GM21390 (cell line): ENCODE measurements around the gene WBP2.

ENCODE experiments used
- ATAC-seq: cut with Tn5 transposase; IDR thresholded peaks from one replicate; pipeline ENCODE4 v1.9.1; 2021; ENCODE audit not compliant: unreplicated experiment

Gene WBP2

DNA sequence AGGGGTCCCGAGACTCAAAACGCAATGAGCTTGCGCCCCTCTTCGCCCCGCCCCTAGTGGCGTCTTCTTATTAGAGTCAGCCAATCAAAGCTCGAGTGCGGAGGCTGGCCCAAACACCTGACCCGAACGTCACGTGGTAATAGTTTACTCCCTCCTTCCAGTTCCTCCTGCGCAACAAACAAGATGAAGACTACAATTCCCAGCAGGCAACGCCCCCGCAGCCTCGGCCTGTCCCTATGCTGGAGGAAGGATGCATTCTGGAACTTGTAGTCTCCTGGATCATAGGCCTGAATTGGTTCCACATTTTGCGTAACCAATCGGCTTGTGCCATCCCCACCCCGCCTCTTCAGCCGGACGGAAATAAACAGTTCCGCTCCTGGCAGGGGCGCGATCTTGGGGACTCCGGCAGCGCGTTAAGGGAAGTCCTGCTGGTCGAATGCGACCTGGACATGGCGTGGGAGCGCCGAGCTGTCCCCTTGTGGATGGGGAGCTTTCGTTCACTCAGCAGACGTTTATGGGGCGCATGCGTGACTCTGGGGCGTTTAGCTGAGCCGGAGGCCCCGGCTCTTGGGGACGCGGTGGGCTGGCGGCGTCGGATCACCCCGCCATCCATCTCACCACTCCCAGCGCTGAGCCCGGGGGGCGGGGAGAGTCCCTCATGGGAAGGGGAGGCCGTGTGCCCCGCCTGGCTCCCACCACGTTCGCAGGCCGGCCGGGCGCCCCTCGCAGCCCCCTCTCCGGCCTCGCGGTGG, at the start of gene WBP2:
WBP2 (minus strand) TSS at position 26 of the 752 bp plus-strand sequence. CDS start 38 bp downstream, outside the sequence.
- peak; percentile 79 for ATAC-seq

DNA sequence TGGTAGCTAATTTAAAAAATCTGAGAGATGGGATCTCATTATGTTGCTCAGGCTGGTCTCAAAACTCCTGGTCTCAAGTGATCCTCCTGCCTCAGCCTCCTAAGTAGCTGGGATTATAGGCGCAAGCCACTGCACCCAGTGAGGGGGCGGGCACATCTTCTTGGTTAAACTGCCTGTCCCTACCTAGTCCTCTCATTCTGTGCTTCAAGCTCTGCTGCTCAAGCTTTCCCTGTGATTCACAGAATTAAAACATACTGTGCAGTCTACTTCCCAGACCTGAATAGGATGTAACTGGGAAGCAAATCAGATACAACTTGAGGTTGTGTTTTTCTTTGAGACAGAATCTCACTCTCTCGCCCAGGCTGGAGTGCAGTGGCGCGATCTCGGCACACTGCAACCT, 47.3 kb upstream of the WBP2 start:
- ATAC-seq = no peak

DNA sequence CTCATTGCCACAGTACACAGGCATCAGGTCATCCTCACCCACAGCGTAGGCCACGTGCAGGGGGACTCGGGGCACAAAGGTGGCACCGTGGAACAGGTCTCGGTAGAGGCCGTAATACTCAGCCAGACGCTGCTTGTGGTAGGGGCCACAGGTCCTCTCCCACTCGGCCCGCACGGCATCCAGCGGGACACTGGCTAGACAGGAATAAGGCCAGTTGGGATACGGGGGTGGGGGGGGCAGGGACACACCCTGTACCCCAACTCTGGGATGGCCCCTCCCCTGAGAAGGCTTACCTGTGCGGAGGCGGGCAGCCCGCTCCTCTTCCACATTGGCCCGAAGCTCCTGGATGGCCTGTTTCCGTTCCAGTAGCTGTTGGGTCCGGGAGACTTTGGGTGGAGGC, 46.6 kb upstream of the WBP2 start:
- no peak for ATAC-seq

DNA sequence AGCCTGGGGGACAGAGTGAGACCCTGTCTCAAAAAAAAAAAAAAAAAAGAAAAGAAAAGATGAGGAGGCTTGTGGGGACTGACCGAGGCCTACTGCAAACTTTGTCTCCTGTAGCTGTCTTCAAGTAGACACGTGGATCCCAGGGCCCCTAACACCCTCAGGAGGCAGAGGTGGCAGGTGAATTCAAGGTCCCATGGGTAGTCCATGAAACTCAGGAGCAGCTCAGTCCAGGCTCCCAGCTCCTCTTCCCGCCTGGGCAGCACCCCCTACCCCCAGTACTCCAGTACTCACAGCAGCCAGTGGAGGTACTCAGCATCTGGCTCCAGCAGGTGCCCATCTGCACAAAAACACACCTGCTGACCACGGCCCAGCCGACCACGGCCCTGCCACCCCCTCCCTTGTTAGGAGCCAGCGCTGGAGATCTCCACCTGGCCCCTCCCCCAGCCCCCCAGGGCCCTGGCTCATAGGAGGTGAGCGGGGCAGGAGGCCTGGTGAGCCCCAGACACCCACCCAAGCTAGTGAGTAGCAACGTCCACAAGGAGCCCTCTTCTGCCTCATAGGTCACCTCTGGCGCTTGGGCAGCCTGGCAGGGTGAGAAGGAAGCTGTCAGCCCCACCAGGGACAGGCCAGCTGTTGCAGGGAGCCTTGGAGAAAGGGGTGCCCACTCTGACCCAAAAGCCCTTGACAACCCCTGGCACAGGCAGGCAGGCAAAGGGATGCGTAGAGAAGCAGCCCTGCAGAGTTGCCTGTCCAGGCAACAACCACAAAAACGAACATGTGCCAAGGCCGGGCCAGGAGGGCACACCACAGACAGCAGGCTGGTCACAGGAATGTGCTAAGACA, 45.8 kb upstream of the WBP2 start:
- ATAC-seq = no peak

DNA sequence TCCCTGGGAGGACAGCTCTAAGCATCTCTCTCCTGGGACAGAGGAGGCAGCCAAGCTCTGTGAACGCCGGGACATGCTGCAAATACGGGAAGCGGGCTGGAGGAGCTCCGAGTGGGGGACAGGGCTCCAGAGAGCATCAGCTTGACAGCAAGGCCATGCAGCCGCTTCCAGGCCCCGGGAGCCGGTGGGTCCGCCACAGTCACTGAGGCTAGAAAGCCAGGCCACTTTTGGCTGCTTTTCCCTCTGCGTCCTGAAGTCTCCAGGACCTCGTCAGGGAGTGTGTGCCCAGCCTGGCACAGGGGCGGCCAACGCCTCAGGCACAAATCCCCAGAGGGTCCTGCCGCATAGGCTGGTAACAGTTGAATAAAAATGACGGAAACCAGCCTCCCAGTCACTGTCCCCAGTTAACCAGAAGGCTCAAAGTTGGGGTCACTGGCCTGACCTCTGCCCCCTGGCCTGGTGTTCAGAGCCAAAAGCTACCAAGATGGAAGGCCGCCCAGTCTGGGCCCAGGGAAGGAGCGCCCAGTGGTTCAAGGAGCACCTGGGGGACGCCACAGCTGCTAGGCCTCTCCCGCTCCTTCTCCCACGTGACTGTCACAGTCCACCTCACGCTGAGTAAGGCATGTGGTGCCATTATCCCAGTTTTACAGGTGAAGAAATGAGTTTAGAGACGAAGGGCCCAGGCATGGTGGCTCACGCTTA, 44.8 kb upstream of the WBP2 start:
- ATAC-seq = no peak

DNA sequence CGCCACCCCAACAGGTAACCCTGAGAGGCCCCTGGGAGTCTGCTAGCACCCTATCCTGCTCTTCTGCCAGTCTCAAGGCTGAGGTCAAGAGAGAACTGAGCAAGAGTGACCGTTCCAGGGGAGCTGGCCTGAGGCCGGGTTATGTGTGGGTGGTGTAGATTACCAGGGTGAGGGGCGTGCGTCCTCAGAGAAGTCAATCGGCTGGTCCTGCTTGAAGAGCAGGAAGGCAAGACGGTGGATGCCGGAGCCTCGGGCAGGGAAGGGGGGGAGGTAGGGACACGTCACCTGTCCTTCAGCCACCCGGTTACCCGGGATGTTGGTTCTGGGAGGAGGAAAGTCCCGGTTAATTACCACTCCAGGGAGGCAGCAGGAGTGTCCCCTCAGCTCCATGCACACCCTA, 44.2 kb upstream of the WBP2 start:
- no peak for ATAC-seq

DNA sequence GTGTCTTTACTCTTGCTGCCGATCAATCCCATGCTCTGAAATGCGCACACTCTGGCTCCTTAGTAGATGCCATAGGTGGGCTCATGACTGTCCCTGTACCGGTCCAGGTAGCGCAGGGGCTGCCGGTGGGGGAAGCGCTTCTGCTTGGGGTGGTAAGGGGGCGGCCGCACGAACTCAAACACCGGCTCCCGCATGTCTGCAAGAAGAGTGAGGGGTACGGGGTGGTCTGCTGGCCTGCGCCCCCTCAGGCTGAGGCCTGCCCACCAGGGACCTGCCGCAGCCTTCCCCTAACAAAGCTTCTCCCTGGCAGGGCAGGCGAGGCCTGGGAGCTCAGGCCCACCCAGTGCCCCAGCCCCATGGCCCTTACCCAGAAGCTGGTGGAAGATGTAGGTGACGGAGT, 43.7 kb upstream of the WBP2 start:
- ATAC-seq = no peak

DNA sequence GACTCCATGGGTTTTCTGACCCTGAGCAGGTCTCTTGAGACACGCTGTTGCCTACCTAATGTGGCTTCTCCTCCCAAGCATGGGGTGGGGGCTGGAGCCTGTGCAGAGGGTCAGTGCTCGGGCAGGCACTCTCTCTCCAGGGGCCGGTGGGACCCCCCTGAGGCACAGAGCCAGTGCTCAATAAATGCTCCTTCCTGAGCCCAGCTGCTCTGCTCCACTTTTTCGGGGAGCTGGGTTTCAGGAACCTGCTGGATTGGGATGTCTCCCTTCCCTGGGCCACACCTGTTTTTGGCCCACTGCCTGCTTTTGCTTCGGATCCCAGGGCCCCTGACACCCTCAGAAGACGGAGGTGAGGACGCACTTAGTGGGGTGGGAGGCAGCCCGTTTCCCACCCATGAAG, 42.9 kb upstream of the WBP2 start:
- no peak for ATAC-seq

DNA sequence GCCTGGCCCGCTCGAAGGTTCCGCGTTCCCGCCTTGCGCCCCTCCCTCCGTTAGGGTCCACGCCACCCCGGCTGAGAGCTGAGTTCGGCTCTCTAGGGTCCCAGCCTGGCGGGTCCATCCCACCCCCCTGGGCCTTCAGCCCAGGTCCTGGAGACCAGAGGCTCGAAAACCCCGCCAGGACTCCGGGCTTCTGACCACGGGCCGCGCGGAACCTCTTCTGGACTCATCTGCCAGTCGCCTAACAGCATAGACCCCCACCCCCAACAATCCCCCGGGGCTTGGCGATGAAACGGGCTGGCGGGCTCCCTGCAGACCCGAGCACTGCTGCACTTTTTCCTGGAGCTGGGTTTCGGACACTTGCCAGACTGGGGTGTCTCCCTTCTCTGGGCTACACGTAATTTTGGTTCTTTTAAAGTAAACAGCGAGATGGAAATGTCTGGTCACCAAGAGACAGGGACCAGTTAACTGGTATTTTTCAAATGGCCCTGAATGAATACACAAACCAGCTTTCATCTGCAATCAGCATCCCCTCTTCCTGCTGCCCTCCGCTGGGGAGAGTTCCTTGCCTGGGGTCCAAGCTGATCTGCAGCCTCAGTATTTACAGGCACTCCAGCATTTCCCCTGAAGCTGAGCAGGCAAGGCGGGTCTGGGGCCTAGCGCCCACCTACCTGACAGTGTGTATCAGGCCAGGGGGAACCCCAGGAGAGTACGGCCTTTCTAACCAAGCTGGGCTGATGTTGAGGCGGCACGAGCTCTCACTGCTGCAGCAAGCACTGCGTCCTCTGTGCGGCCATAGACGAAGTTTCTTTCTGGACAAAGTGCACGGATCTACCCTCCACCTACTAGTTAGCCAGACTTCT, 42.3 kb upstream of the WBP2 start:
- ATAC-seq = no peak

DNA sequence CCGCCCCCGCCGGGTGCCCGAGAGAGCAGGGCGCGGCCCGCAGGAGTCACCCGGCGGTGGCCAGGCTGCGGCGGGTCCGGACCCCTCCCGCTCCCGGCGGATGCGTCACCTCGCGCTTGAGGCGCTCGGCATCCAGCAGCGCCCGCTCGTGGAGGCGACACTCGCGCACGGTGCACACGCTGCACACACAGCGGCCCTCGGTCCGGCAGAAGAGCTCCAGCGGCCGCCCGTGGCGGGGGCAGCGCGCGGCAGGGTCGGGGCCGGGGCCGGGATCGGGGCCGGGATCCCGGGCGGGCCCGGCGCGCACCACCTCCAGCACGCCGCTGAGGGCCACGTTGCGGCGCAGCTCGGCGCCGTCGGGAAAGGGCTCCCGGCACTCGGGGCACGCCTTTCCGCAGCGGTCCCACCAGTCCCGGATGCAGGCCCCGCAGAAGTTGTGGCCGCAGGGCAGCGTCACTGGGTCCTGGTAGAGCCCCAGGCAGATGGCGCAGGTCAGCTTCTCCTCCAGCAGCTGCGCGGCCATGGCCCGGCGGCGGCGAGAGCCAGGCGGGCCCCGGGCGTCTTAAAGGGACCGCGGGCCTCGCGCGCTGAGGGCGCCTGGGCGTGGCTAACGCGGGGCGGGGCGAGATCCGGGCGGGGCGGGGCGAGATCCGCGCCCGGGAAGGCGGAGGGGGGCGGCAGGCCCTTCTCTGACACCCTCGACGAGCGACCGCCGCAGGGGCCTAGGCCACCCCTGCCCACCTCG, 41.5 kb upstream of the WBP2 start, which contains the start of gene TRIM65:
TRIM65 (minus strand) TSS at position 537 of the 745 bp plus-strand sequence; CDS start at position 523, 14 bp downstream.
- ATAC-seq = peak; percentile 68

DNA sequence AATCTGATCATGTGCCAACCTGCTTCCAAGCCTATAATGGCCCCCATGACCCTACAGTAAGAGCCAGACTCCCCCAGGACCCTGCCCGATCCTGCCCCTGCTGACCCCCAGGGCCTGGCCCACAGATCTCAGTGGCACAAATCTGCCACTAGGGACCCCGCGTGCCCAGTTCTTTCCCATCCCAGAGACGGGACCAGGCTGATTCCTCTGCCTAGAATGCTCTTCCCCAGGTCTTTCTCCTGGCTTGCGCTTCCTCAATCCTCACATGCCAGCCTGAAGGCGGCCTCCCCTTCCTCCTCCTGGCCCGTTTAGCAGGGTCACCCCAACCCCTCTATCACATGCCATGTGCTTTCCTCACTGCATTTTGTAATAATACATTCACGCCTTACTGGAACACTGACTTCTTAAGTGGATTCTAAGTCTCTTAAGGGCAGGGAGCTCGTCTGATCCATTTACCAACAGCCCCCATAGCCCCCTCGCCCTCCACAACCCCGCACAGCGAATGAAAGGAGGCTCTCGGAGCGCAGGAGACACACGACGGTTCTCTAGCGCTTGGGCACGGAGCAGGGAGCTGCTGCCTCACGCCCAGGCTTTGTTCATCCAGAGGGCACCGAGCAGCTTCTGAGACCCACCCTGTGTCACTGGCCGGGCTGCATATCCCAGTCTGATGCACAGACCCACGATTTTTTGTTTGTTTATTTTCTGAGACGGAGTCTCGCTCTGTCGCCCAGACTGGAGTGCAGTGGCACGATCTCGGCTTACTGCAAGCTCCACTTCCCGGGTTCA, 40.4 kb upstream of the WBP2 start:
- ATAC-seq = no peak

DNA sequence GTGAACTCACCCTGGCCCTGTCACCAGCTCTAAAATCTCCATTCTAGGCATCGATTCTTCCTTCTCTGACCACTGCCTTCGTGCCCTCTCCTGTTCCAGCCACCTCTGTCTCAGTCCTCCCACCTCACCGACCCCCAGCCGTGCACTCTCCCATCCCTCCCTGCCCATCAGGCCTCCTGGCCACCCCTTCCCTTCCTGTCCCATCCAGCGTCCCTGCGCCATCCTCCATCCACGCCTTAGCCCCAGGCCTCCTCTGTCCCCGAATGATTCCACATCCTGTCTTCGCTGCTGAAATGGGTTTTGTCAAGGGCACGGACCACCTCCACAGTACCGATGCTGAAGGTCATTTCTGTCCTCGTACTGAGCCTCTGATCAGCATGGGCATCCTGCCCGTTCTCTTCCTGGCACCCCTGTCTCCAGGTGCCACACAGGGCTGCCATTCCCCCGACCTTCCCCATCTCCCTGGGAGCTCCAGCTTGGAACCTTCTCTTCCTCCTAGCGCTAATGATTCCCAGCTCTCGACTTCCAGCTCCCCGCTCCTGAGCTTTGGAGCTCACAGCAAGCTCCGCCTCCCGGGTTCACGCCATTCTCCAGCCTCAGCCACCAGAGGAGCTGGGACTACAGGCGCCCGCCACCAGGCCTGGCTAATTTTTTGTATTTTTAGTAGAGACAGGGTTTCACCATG, 39.1 kb upstream of the WBP2 start:
- ATAC-seq = no peak

DNA sequence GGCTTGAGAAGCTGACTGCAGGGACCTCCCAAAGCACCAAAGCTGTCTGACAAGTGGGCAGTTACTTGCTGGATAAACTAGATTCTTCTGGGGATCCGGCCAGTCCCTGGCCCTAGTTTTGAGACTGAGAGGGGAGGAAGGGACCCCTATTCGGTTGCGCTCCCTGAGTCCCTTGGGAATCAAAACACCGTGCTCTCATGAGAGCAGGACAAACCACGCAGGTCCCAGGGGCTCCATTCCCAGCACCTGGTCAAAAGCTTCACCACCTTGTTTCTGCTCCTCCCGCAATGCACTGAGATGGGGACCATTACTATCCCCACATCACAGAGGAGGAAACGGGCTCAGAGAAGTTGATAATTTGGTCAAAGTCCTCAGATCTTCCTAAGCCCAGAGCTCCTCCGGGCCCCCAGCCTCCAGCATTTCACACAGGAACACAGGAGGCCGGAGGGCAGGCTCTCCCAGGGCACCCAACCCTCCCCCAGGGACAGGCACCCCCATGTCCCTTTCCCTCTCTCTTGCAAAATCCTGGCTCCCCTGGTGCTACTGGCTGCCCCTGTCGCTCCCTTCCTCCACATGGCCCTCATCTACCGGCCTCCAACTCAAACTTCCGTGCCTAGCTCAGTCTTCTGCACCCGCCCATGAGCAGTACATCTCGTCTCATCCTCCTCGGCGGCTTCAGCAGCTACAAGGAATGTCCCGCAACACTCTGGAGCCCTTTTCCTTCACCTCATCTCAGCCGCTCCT, 38.3 kb upstream of the WBP2 start:
- no peak for ATAC-seq

DNA sequence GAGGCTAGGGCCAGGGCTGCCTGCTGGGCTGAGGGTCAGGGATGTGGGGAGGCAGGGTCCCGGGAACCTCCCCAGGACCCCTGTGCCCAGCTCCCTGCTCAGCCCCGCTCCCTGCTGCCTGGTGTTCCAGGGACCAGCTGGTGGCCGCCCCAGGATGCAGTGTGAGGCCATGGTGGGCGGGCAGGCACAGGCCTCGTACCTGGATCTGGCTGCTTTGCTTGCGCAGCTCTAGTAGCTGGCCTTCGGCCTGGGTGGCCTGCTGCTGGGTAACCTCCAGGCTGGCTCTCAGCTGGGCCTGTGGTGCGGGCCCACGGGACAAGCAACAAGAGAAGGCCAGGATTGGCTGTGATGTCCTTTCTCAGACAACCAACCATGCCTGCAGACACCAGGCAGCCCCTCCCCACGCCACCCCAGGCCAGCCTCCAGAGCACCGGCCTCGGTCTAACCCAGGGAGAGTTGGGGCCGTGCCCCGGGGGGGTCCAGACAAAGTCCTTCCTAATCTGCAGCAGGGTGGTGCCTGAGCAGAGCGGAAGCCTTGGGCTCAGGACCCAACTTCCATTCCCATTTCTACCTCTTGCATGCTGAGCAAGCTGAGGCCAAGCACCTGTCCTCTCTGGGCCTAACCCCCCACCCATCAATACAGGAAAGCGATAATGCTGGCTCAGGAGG, 37.6 kb upstream of the WBP2 start:
- ATAC-seq = no peak

DNA sequence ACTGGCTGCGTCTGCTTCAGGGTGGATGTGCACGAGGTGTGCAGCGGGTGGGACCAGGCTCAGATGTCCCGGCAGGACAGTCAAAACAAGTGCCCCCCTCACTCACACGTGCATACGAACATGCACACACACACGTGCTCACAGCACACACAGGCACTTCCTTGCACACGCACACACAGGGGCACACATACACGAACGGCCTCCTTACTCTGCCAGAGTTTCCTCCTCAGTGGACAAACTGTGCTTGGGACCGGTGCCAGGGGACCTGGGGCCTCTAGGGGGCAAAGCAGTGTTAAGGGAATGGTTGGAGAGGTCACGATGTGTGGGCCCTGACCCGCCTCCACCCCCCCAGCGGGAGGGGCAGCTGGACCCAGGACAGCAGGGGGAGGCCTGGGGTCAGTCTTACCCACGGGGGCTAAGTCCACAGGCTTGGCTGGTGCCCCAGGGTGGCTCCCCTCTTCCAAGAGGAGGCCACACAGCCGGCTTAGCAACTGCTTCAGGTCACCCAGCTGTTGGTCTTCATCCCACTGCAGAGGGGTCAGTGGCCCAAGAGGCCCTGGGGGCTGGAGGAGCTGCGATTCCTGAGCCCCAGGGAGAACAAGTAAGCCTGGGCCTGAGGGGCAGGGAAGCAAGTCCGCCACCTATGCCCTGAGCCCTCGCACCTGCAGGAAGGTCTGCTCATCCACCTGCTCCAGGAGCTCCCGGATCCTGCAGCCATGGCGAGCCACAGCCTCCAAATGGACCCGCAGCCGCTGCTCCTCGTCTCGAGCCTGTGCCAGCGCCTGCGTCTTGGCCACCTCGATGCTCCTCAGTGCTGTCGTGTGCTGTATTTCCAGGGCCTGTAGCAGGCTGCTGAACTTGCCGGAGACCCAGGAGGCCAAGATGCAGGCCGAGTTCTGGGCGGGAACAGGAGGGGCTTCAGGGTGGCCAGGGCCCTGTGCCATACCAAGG, 36.7 kb upstream of the WBP2 start:
- no peak for ATAC-seq

DNA sequence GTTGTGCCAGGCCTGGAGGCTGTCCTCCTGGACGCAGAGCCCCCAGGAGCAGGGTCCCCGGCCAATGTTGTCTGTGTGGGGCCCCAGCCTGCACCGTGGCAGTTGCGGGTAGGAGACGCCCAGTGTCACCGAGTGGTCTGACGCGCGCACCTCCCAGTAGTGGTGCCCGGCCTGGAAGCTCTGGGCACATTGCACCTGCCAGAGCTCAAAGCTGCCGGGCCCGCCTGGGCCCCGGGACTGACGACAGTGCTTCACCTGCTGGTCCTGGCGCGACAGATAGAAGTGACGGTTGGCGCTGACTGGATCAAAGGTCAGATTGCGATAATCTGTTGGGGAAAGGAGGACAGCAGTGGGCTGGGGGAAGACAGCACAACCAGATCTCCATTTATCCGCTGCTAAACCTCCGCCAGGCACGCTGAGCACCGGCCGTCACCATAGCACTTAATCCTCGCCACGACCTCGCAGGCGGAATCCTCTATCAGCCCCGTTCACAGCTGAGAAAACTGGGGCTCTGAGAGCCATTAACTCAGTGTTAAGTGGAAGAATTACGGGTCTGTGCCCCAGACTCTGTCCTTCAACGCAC, 36.0 kb upstream of the WBP2 start:
- no peak for ATAC-seq
